ENCODE results near the gene CHTOP. TPM values are rescaled to one million over a fixed set of nuclear protein-coding genes. Genes with fewer than 3 reads are reported as not detected.

The CHTOP gene
- total RNA-seq, 3 donors from 2014 or later = 37.1 to 112 (median 71.8) TPM

DNA sequence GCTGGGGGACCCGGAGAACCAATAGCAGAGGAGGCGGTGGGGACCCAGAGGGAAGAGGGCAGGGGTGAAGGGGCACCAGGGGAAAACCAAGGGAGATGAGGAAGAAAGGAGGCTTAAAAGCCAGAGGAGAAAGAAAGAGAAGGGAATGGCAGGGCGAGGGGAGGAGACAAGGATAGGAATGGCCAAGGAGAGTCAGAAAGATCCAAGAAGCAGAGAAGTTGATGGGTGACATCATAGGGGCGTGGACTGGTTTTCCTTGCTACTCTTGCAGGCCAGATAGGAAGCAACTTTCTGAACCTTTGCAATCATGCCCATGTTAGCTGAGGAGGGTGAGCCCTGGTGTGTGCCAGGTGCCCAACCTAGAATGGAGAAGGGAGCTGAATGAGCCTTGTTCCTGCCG is 50.0 kb downstream of the CHTOP start:
- intact Hi-C loops (cut with DNase I; ENCODE audit: low total_unique reads) = no loop called here

DNA sequence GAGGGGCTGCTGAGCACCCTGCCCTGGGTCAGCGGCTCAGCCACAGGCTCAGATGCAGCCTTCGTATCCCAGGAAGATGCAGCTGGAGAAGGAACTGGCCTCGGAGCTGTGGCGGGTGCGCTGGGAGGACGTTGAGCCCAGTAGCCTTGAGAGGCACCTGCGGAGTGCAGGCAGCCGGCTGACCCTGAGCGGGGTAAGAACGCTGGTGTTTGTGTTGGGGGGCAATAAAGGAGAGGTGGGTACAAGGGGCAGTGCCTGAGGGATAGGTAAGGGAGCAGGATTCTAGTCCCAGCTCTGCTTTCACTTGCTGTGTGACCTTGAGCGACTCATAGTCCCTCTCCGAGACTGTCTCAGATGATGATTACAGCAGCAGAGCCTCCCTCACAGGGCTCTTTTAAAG is 51.0 kb downstream of the CHTOP start:
- Histone ChIP-seq H3K27me3 (no peaks in the 10 kb centered on the region), H3K9me3 (no peaks in the 10 kb centered on the region), H3K36me3 (no peaks in the 10 kb centered on the region), H3K27ac (no peak overlapping the region), H3K4me1 (no peaks in the 10 kb centered on the region), H3K4me3 (no peak overlapping the region)
- intact Hi-C loops (cut with DNase I; ENCODE audit: low total_unique reads) = no loop called here
- TF ChIP-seq POLR2A (IDR thresholded peaks at IDR 0.05) (no peak), POLR2AphosphoS5 (IDR thresholded peaks at IDR 0.05) (no peak)
- TF ChIP-seq, protein P1, sequence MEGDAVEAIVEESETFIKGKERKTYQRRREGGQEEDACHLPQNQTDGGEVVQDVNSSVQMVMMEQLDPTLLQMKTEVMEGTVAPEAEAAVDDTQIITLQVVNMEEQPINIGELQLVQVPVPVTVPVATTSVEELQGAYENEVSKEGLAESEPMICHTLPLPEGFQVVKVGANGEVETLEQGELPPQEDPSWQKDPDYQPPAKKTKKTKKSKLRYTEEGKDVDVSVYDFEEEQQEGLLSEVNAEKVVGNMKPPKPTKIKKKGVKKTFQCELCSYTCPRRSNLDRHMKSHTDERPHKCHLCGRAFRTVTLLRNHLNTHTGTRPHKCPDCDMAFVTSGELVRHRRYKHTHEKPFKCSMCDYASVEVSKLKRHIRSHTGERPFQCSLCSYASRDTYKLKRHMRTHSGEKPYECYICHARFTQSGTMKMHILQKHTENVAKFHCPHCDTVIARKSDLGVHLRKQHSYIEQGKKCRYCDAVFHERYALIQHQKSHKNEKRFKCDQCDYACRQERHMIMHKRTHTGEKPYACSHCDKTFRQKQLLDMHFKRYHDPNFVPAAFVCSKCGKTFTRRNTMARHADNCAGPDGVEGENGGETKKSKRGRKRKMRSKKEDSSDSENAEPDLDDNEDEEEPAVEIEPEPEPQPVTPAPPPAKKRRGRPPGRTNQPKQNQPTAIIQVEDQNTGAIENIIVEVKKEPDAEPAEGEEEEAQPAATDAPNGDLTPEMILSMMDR (IDR thresholded peaks at IDR 0.05) = no peak
- DNase-seq (ENCODE audit: low spot score in 2 of 2) = no peak

More for the DNA sequence above, 50.0 kb downstream of the CHTOP start:
- peaks cover 0 to 8% of the 10 kb centered on the region in 2 donors for H3K27me3 ChIP-seq
- no peak overlapping the region for H3K27ac ChIP-seq
- DNase-seq (ENCODE audit: low spot score in 2 of 2) = no peak
- TF ChIP-seq POLR2A (IDR thresholded peaks at IDR 0.05) = no peak
- TF ChIP-seq, protein P1 (IDR thresholded peaks at IDR 0.05) = no peak
- no peak overlapping the region for H3K4me3 ChIP-seq
- no peaks in the 10 kb centered on the region for H3K9me3 ChIP-seq
- H3K4me1 ChIP-seq = peaks cover 0 to 5% of the 10 kb centered on the region in 2 donors
- H3K36me3 ChIP-seq = no peaks in the 10 kb centered on the region

DNA sequence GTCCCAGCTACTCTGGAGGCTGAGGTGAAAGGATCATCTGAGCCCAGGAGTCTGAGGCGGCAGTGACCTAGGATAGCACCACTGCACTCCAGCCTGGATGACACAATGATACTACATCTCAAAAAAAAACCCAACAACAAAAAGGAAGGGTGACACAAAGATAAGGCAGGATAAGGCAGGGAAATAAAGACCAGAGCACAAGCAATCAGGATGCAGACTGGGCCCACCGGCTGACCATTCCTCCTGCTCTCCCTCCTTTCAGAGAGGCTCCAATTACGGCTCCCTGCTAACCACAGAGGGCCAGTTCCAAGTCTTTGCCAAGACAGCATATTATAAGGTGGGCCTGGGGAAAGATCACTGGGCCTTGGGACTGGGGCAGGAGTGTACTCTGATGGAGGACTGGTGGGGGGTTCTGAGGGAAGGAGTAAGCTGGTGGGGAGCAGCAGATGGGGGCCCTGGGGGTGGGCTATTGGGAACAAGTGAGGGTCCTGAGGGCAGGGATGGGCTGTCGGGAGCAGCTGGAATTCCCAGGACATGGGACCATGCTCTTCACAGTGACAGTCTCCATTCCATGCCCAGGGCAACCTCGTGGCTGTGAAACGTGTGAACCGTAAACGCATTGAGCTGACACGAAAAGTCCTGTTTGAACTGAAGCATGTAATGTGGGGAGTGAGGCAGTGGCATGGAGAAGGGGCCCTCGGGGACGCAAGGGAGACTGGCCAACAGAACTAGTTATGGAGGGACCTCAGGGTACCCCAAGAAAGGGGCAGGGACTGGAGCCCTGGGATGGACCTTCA is 51.9 kb downstream of the CHTOP start:
- intact Hi-C loops (cut with DNase I; ENCODE audit: low total_unique reads) = no loop called here
- no peaks in the 10 kb centered on the region for H3K27me3 ChIP-seq
- no peaks in the 10 kb centered on the region for H3K36me3 ChIP-seq
- H3K9me3 ChIP-seq = no peaks in the 10 kb centered on the region
- no peak for DNase-seq (ENCODE audit: low spot score in 2 of 2)
- TF ChIP-seq POLR2A (IDR thresholded peaks at IDR 0.05) (no peak), POLR2AphosphoS5 (IDR thresholded peaks at IDR 0.05) (no peak)
- TF ChIP-seq, protein P1 (IDR thresholded peaks at IDR 0.05) = no peak
- no peak overlapping the region for H3K4me3 ChIP-seq
- H3K27ac ChIP-seq = no peak overlapping the region
- H3K4me1 ChIP-seq = no peaks in the 10 kb centered on the region

DNA sequence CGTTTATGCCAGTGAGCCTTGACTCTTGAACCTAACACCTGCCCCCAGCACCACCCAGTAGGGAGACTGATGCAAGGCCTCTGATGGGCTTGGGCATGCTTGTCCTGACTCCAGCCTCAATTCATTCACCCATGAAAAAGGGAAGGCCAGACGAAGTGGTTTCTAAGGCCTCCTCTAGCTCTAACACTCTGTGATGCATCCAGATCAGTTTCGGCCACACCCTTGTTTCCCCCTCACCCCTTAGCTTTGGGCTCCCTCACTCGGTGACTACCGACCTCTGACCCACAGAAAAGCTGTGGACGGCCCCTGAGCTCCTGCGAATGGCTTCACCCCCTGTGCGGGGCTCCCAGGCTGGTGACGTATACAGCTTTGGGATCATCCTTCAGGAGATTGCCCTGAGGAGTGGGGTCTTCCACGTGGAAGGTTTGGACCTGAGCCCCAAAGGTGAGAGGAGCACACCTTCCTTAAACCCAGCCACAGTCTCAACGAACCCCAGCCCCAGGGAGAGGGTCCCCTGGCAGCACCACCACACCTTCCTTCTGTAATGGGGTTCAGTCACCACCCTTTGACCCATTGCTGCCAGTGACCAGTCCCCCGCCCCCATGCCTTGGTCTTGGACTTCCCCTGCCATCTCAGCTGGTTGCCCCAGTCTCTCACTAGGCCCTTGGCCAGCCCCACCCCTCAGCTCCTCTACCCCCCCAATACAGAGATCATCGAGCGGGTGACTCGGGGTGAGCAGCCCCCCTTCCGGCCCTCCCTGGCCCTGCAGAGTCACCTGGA is 53.7 kb downstream of the CHTOP start:
- Histone ChIP-seq H3K9me3 (no peaks in the 10 kb centered on the region), H3K4me3 (no peak overlapping the region), H3K36me3 (no peaks in the 10 kb centered on the region), H3K4me1 (no peaks in the 10 kb centered on the region), H3K27me3 (no peaks in the 10 kb centered on the region), H3K27ac (no peak overlapping the region)
- DNase-seq (ENCODE audit: low spot score in 2 of 2) = no peak
- no peak for TF ChIP-seq POLR2AphosphoS5 (IDR thresholded peaks at IDR 0.05)
- TF ChIP-seq POLR2A (IDR thresholded peaks at IDR 0.05) = no peak
- TF ChIP-seq, protein P1 (IDR thresholded peaks at IDR 0.05) = no peak
- intact Hi-C loops (cut with DNase I; ENCODE audit: low total_unique reads) = no loop called here

DNA sequence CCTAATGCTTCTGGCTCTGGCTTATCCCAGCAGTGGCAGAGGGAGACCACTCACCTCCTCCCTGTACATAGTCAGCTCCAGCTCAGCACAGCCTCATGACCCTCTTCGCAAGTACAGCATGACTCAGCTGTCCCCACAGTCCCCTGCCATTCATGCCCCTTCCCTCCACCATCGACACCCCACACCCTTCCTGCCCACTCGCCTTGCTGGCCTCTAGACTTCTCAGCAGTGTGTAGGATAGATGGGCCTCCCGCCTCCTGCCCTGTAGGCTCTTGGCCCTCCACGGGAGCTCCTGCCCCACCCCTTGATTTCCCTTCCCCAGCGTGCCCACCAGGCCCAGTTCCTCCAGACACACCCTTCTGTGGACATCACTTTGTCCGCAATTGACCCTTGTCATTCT is 54.4 kb downstream of the CHTOP start:
- no peaks in the 10 kb centered on the region for H3K36me3 ChIP-seq
- intact Hi-C loops (cut with DNase I; ENCODE audit: low total_unique reads) = no loop called here
- TF ChIP-seq, protein P1 (IDR thresholded peaks at IDR 0.05) = no peak
- TF ChIP-seq POLR2A (IDR thresholded peaks at IDR 0.05) = no peak
- TF ChIP-seq POLR2AphosphoS5 (IDR thresholded peaks at IDR 0.05) = no peak

More for the DNA sequence above, 54.4 kb downstream of the CHTOP start:
- H3K27me3 ChIP-seq = no peaks in the 10 kb centered on the region
- no peak overlapping the region for H3K27ac ChIP-seq
- H3K9me3 ChIP-seq = no peaks in the 10 kb centered on the region
- H3K4me3 ChIP-seq = no peak overlapping the region
- no peaks in the 10 kb centered on the region for H3K4me1 ChIP-seq
- no peak for DNase-seq (ENCODE audit: low spot score in 2 of 2)

Data from breast epithelium (tissue), 4 donors.